GM18498 (cell line): ENCODE measurements around the gene AQP3.
"Not testable (repeated sequence)": the region's sequence is repeated elsewhere in the genome, so short reads cannot be mapped to it uniquely, and the experiment has no call there.

Experiments
- ATAC-seq: cut with Tn5 transposase; IDR thresholded peaks from one replicate; pipeline ENCODE4 v1.9.1; 2021; ENCODE audit warnings: mild to moderate bottlenecking, moderate library complexity; ENCODE audit not compliant: unreplicated experiment

AQP3 gene

DNA sequence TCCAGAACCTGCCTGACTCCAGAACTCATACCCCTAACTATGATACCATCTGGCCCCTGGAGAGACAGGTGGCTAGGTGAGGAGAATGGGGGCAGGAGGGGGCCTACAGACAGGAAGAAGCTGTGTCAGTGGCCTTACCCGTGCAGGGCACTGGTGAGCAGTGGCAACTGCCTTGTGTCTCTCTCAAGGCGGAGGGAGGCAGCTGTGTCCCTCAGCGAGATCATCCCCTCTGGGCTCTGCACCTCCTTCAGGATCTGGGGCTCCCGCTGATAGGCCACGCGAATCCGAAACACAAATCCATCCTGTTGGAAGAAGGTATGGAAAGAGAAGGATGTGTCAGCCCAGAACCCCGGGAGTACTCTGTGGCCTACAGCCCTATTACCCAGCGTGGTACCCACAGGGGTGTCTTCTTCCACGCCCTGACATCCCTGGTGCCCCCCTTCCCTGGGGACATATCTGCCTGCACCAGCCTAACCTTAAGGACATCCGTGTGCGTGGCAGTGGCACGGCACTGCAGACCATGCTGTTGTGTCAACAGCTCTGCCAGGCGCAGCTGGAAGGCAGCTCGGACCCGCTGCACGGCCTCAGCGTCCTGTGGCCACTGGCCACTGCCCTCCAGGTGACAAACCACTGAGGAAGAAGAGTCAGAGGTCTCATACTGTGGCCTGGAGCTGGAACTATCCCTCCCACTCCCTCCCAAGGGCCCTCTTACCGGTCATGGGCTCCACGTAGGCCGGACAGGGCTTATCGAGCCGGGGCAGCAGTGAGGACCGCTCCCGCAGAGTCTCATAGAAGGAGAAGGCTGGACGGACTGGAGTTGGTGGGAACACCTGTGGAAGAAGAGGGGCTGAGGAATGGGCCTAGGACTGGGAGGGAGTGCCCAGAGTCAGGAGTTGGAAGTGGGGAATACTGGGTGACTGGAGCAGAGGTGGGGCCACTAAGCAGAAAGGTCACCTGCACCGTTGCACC is 18.5 kb upstream of the AQP3 start:
- no peak for ATAC-seq

DNA sequence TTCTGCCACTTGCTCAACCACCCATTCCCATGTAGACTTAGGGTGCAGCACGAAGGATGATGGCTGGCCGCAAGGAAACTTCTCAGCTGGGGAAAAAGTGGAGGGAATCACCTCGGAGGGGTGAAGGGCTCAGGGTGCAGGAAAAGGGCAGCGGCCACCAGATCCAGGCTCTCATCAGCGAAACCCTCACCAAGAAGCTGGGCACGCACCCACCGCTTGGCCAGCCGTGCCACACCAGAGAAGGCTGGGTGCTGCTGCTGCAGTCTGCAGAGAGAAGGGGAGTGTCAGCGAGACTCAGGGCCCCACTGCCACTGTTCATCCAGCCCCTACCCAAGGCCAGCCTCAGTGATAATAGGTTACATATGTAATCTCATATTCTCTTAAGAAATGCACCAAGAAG is 17.7 kb upstream of the AQP3 start:
- no peak for ATAC-seq

DNA sequence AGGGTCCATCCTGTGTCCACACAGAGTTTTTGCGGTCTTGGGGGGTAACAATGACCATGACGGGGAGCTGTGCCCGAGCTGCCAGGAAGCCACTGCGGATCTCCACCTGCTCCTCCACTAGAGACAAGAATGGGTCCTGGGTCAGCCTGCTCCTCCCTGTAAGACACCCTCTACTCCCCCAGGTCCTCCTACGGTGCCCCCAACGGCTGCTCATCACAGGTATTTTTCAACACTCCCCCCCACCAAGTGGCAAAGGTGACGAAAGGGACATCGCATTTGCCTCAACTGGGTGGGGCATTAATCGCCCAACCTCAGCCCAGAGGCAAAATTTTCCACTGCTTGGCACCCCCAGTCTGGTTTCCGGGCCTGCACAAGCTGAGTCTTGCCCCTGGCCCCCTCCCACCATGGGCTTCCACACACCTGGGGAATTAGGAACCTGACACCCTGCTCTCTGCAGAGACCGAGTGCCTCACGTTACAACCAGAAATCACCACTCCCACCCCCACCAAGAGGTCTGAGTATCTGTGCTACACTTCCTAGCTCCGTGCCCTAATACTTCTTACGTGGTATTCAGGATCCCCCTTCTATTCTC is 16.7 kb upstream of the AQP3 start:
- ATAC-seq: no peak

DNA sequence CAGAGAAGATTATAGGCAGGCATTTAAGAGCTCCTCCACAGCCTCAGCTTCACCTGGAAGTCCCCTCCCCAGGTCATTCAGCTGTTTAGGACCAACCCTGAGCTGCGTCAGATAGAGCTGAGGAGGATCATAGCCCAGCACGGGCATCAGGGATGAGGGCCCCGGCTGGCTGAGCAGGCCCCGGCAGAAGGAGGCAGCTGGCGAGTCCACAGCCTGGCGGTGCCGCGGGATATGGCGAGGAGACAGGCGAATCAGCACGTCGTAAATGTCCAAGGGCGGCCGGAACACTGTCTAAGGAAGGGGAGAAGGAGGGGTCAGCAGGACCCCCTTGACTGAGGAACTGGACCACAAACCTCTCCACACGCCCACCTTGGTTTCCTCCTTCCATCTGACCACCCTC is 15.8 kb upstream of the AQP3 start:
- no peak for ATAC-seq

DNA sequence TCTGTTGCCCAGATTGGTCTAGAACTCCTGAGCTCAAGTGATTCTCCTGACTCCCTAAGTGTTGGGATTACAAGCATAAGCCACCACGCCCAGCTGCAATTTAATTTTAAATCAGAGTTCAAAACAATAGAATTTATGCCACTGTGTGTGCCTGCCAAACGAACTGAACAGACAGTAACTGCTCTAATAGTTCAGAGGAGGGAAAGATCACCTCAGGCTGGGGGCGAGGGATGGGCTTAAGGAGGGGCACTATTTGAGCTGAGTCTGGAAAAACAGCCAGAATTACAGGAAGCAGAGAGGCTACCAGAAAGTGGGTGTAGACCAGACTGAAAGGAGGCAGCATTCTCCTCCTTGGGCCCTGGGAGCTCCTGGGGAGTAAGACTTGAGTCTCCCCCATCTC is 14.1 kb upstream of the AQP3 start:
- no peak for ATAC-seq

DNA sequence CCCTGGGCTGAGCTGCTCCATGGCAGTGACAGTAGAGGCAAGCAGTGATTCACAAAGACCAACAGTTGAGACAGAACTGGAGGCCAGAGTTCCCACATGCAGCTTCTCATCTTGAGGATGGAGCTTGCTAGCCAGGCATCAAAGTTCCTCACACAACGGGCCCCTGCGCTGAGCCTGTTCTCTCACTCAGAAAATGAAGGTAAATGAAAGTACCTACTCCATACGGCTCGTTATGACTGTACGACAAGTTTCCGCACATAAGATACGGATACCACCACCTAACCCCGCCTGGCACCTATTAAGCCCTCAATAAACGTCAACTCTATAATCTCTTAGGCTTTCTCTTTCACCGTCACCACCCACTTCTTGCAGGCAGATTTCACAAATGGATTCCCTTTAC is 13.5 kb upstream of the AQP3 start:
- ATAC-seq: no peak

DNA sequence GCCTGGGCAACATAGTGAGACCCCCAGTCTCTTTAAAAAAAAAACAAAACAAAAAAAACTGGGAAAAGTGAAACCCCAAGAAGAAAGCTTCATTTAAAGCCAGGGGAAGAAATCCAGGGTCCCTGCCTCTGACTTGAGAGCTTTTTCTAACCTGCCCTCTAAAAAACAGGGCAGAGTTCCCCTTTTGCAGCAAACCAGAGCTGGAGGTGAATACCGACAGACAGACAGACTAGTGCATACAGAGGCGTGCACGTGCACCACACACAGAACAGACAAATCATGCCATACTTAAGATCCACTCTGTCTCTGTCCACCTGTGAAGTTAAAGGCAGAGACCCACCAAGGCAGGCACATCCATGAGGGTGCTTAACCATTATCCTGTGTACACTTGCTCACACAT is 11.7 kb upstream of the AQP3 start:
- no peak for ATAC-seq

DNA sequence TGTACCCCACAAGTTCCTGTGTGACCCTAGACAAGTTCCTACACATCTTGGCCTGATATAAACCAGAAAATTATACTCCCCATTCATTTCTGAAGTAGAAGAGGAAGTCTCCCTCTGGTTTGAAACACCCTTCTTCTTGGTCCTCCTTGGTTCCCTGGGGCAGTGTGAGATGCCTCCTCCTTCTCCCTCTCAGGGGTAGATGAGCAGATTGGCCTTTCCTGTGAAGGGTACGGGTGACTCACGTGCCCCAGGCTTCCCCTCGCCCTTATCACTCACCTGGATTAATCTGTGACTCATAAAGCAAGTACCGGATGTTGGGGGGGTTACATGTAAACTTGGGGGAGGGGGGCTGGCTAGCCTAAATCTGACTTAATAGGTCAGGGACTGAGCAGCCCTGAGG is 11.1 kb upstream of the AQP3 start:
- no peak for ATAC-seq

DNA sequence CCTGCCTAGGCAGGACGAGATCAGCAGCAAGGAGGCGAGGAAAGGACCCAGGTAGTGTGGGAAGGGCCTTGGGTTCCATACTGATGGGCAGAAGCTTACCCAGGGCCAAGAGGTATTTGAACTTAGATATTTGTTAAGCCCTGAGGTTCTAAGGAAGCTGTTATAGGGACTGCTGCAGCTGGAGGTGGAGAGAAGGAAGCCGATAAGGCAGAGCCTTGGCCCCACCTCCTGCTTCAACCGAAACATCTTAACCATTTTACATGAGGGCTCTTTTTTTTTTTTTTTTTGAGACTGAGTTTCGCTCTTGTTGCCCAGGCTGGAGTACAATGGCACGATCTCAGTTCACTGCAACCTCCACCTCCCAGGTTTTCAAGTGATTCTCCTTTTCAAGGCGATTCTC is 8.6 kb upstream of the AQP3 start:
- no peak for ATAC-seq

DNA sequence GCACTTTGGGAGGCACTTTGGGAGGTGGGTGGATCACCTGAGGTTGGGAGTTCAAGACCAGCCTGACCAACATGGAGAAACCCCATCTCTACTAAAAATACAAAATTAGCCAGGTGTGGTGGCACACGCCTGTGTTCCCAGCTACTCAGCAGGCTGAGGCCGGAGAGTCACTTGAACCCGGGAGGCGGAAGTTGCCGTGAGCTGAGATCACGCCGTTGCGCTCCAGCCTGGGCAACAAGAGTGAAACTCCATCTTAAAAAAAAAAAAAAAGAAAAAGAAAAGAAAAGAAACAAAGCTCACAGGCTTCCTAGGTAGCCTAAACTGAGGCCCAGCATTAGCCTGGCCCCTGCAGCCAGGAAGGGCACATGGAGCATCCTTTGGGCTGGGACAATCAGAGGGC is 8.1 kb upstream of the AQP3 start:
- ATAC-seq: not testable (repeated sequence)

DNA sequence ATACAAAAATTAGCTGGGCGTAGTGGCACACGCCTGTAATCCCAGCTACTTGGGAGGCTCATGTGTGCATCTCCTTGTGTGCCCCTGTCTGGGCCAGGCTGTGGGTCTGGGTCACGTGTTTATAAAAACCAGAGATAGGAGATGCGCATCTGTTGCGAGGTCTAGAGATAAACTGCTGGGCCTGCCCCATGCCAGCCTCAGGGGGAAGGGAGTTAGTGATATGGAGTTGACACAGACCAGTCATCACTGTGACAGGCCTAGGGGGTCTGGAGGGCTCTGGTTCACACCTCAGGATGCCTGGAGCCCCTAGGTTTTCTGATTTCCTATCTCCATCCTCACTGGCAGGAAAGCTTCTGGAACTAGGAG is 7.3 kb upstream of the AQP3 start:
- ATAC-seq: not testable (repeated sequence)

DNA sequence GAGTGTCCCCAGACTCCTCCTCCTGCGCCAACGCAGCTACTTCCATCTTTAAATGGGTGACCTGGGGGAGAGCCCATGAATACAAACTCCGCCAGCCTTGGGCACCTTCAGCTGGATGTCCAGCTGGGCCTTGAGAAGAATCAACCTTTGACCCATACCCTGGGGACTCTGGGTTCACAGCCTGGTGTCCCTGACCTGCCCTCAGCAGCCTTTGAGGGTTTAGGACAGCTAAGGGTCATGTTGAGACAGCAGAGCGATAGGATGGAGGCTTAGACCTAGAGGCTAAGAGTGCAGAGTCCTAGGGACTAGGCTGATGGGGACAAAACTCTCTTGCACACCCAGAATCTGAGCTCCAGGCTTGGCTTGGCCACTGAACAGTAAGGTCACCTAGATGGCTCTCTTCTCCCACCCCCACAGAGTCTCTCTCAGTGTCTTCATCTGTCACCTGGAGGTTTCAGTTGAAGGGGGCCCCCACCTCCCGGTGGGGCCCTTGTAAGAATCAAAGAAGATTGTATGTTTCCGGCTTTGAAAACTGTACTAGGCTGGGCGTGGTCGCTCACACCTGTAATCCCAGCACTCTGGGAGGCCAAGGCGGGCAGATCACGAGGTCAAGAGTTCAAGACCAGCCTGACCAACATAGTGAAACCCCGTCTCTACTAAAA is 6.7 kb upstream of the AQP3 start:
- no peak for ATAC-seq

DNA sequence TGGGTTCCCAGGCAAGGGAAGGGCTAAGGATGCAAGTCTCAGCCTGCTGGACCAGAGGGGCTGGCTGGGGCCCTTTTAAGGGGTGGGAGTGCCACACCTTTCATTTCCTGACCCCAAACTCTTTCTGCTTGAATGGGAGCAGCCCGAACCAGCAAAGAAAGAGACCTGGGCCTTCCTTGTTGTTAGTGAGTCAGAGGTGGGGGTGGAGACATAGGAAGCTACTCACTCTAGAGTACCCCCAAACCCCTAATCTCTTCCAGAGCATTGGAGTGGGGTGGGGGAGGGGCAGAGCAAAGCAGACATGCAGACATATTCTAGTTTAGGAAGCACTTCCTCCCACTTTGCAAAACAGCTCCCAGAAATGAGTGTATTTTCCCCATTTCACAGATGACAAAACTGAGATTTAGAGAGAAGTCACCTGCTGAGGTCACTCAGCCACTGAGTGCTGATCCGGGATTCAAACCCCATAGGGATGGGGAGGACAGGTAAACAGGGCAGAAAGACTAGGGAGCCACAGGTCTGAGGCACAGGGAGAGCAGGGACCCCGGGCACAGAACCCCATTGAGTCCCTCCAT is 6.0 kb upstream of the AQP3 start:
- ATAC-seq: no peak

DNA sequence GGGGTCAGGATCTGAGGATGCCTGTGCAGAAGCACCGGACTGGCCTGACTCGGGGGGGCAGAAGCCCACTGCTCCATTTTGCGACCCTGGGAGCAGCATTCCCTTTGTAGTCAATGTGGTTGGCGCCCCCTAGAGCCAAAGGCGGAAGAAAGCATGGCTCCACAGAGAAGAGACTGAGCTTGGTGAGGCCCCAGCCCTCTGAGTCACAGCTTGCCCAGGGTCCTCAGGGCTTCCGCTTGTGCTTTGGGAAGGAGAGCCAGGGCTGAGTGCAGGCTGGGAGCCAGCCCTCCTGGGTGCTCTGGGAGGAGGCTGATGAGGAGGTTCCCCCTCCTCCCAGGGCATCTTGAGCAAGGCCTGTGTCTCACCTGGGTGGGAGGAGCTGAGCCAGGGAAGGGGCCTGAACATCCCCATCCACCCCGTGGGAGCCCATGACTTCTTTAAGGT is 5.5 kb upstream of the AQP3 start:
- no peak for ATAC-seq

DNA sequence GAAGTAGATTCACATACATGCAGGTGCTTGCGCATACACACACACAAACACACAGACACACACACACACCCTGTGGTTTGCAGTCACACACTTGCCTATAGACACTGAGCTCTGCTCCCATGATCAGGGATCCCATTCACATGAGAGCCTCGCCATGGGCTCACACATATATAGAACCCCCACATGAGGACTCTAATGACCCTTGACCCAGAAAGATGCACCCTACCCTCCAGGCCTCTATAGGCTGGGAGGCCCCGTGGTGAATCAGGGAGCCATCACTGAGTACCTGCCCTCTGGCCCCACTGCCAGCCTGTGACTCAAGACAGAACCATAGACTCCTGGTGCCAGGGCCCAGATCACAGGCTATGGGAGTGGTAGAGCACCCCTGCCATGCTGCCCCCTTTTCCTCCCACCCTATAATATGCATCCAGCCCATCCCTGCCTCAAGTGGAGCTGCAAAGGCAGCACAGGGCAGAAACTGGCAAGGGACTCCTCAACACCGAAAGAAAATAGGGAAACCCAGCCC is 3.3 kb upstream of the AQP3 start:
- no peak for ATAC-seq

DNA sequence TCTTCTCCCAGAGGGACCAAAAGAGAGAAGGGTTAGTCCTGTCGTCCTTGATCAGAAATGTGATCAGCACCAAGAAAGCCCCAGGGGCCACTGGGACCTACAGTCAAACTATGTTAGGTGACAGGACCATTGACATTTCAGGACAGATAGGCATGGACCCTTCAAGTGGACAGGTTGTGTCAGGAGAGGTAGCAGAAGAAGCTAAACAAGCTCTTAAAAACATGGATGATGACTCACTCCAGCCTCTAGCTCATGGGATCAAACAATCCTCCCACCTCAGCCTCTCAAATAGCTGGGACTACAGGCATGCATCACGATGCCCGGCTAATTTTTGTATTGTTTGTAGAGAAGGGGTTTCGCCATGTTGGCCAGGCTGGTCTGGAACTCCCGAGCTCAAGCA is 2.3 kb upstream of the AQP3 start:
- ATAC-seq: no peak

DNA sequence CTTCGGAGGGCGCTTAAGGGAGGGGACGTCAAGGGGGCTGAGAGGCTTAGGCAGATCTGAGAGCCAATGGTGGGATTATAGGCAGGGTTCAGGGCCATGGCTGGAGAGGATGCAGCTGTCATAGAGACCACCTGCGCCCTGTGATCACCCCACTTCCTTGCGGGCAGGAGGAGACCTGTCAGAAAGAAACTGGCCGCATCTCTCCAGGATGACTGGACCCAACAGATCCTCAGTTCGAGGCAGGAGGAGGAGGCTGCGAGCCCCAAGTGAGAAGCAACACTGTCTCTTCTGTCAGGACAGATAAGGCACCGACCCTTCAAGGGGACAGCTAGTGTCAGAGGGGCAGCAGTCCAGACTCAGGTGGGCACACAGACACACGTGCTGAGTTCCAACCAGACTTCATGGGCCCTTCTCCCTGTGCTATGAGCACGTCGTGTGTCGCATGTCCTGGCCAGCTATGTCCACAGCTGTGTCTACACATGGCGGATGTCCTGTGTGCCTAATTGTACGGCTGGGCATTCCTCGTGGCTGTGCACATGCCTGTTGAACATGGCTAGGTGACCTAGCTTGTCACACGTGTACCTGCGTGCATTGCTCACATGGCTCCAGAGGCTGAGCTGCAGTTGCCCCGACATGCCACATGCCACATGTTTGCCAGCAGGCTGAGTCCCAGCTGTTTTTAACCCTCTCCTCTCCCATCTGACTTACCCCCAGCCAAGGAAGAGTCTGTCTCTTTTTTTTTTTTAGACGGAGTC is 583 bp upstream of the AQP3 start:
- ATAC-seq: no peak

DNA sequence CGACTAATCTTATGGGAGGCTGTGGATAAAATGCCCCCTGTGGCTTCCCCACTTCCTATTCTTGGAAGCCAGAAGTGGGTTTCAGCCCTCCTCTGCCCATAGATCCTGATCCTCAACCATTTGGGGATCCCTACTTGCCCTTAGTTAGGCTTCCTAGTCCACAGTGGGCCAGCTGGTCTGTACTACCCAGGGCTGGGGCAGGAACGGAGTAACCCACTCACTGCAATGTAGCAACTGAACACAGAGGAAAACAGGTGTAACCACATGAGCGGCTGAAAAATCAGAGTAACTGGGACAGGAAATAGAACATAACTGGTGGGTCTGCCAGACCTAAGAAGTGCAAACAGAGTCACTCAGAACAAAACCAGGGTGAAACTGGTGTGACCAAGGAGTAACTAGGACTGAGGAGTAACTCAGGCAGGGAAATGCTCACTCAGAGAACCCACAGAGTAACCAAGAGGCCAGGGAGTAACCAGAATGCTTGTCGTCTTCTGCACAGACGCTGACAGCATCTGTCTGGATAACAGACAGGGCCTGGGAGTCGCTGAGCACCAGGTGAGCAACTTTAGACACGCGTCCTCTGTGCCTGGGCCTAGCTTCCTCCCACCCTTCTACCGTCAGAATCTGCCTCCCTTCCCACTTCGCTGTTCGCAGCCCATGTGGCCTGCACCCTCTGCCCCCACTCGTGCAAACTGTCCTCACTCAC is 1.0 kb downstream of the AQP3 start:
- peak; percentile 84 for ATAC-seq

DNA sequence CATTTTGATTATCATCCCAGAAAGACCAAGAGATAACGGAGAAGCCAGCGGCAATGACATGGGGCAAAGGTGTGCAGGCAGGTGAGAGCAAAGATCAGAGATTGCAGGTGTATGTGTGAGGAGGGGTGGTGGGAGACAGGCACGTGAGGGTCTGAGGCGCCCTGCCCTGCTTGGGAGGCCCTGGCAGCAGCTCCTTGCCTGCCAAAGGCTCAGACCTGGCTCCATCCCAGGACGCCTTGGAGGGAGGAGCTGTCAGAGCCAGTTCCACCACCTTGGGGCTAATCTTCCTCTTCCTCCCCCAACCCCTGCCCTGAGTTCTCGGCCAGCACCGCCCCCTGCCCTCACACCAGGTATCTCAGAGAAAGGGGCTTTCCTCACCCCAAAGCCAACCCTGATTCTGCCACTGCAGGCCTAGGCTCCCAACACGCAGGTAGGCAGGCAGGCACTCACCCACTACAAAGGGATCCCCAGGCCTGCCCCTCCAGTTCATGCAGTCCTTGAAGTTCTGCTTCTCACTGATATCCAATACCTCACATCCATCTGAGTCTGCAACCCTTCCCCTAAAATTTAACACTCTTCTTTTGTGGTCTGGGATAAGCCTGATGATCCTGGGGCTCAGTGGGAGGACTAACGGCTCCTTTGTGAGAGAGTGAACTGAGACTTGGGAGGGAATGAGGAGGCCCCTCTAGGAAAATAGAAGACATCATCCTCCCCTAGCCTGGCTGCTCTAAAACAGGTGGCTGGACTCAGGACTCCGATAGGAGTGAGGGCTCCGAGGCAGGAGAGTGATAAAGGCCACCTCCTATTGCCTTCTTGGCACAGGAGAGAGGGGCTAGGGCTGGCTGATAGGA is 1.8 kb downstream of the AQP3 start:
- no peak for ATAC-seq
